CD4-positive, alpha-beta T cell treated with Interleukin-17A for 4 hours (primary cell): ENCODE results near the gene GLRA1.

ENCODE experiments used
- DNase-seq: peaks from one replicate; pipeline ENCODE4 v3.0.0-alpha.2; 2020; ENCODE audit warnings: mixed read lengths

The GLRA1 gene

DNA sequence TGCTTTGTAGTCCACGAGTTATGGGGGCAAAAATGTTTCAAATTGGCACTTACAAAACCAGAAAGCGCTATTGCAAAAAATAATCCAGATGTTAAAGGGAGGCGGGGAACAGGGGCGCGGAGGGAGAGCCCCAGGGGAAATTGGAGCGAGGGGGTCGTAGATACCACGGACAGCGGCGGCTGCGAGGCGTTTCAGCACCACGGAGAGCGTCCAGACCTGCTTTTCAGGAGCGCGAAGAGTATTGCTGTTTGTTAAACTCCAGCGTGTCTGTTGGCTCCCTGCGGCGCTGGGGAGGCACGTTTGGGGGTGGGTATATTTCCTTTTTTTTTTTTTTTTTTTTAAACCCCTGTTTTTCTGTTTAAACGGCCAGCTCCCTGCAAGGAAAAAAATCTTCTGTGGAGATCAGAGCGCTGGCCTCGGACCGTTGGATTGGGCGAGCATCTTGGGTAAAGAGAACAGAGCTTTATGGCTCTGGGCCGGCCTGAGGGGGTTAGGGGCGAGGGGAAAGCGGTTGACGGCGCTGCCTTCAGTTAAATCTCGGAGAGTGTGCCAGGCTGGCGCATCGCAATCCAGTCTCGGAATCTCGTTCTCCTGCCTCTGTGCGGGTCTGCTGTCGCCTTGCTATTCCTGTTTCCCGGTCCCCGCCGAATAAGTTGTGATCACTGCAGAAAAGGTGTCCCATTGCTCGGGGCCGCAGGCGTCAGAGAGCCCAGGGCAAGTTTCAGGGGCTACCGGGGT lies at the start of gene GLRA1:
TSS of gene GLRA1 (minus strand) at position 288 of the 738 bp plus-strand sequence. CDS start 302 bp downstream, outside the sequence.
- peak; percentile 56 for DNase-seq

- DNase-seq: no peak
Observed at GRCh38 chr5:151970885-151971284, 46.2 kb upstream of the GLRA1 start.

DNA sequence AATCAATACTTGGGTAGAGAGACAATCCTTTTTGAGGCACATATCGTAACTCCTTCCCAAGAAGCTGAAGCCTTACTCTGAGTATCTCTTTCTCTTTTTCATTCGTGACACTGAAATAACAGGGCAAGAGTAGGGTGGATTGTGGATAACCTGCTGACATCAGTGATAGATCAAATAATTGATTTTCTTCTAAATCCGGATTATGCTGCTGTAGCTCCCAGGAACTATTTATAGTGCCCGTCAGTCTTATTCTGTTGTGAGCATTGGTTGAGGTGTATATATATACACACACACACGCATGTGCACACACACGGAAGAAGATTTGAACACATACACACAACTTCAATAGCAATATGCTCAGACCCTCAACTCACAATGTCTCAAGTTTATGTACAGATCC lies 43.2 kb upstream of the GLRA1 start:
- DNase-seq: no peak

DNA sequence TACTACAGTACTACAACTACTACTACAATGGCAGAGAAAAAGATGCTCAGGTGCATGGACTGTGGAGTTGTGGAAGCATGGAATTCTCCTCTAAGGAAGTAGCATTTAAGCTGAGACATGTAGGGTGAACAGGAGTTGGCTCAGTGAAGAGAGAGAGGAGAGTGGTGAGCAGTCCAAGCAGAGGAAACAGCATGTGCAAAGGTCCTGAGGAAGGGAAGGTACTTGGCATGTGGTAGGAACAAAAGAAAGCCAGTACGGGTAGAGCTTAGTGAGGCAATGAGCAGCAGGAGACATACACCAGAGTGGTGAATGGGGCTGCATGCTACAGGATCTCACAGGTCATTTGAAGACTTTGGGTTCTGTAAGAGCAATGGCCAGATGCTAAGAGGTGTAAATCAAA lies 41.4 kb upstream of the GLRA1 start:
- no peak for DNase-seq

- DNase-seq: no peak
Observed at GRCh38 chr5:151964471-151964870, 39.8 kb upstream of the GLRA1 start.

DNA sequence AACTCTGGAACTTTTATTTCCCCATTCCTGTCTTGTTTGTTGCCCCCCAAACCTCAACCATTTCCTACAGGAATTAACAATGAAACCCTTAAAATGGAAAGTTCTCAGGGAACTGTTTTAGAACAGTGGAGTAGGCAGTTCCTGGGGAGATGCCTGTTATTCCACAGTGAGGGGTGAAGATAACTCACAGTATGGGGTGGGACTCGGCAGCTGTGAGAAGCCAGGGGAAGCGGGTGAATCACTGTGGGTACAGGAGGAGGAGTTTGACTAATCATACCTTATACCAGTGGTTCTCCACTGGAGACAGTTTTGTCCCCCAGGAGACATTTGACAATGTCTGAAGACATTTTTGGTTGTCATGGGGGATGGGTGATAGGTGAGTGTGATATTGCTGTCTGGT lies 36.9 kb upstream of the GLRA1 start:
- no peak for DNase-seq

GRCh38 chr5:151958111-151958510 lies 33.5 kb upstream of the GLRA1 start:
- DNase-seq: no peak

DNA sequence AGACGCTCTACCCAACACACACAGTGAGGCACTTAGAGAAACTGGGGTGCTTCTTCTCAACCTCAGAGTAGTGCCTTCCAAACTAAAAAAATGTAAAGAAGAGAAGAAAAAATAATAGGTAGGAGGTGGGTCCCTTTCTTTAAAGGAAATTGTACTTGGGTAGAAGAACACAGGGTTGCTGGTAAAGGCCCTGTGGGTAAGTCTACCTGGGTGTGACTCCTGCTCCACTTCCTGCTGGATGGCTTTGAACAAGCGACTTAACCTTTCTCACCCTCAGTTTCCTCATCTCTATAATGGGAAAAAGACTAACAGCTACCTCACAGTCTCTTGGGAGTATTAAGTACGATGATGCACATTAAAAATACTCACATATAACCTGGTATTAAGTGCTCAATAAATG lies 32.1 kb upstream of the GLRA1 start:
- DNase-seq: no peak

DNA sequence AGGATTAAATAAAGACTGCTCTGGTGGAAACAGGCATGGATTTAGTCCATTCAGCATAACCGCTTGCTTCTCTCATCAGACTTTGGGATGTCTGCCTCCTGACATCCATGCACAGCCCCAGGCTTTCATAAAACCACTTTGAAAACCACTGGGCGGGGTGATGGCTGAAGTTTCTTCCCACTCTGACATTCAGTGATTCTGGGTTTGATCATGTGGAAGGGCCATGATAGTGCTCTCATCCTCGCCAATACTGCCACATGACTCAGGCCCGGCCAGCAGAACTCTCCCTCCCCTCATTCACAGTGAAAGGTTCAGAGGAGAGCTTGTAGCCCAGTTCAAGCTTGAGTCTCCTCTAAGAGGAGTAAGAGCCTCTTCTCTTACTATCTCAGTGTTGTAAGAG lies 29.6 kb upstream of the GLRA1 start:
- DNase-seq: no peak

DNA sequence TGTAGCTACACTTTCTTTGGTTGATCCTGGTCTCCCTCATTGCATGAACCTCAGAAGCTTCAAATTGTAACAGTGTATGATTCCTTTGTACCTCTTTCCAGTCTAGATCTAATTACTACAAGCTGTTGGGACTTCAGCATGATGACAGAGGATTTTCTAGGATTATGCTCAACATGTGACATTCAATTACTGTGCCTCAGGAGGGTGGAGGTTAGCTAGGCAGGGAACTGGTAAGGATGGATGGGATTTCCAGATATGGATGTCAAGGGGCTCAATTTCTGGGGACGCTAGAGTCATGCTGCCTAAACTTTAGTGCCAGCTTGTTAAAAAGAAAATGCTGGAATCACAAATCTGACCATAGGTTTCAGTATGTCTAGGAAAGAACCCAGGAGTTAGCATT lies 29.2 kb upstream of the GLRA1 start:
- DNase-seq: no peak

GRCh38 chr5:151952238-151952637 lies 27.6 kb upstream of the GLRA1 start:
- no peak for DNase-seq

- no peak for DNase-seq
Observed at GRCh38 chr5:151950706-151951105, 26.1 kb upstream of the GLRA1 start.

DNA sequence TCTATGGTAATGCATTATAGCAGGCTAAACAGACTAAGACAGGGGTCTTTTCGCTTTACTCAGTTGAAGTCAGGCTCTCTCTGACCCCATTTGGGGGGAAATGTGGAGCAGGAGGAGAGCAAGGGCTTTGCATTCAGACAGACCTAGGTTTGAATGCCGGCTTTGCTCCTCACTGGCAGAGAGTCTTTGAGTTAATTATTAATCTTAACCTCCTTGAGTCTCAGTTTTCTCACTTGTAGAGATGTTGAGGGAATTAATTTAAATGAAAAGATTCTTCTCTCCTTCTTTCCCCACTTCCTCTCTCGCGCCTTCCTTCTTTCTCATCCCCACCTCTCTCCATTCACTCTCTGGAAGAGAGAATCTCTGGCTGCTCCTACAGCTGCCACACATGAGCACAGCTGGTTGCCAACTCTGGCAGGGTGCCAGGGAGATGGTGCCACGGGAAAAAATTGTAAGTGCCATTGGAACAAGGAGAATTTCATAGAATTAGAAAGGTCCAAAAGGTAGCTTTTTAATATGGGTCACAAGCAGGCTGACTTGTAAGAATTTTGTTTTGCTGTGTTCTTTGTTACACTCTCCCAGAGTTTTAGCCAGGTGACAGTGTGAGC lies 25.2 kb upstream of the GLRA1 start:
- no peak for DNase-seq

- no peak for DNase-seq
Observed at GRCh38 chr5:151949113-151949512, 24.5 kb upstream of the GLRA1 start.

DNA sequence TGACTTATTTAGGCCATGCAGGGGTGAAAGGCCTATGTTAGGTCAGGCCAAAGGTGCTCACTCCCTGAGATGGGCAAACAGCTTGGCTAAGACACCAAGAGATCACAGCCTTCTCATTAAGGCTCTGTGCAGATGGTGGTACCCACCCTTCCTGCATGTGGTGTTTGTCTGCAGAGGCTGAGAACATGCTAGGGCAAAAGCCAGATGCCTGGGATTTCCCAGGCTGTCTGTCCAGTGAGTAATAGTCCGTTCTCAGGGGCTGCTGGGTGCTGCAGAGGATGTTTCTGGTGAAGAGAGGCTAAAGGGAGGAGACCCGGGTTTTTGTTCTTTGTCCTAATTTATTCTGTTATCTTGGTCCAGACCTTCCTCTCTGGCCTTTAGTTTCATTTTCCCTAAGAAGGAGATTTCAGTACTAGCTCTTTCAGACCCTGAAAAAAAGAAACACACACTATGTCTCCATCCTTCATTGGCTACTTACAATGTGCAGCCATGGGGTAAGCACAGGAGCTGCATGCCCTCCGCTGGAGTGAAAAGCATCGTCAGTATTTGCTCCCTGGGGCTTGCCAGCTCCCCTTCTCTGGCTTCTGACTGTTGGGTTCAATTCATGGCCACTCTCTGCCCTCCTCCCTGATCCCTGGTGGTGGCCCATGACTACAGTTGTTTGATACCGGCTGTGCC lies 23.4 kb upstream of the GLRA1 start:
- DNase-seq: no peak

- no peak for DNase-seq
Observed at GRCh38 chr5:151937851-151938250, 13.2 kb upstream of the GLRA1 start.

- DNase-seq: no peak
Observed at GRCh38 chr5:151935135-151935695, 10.6 kb upstream of the GLRA1 start.

DNA sequence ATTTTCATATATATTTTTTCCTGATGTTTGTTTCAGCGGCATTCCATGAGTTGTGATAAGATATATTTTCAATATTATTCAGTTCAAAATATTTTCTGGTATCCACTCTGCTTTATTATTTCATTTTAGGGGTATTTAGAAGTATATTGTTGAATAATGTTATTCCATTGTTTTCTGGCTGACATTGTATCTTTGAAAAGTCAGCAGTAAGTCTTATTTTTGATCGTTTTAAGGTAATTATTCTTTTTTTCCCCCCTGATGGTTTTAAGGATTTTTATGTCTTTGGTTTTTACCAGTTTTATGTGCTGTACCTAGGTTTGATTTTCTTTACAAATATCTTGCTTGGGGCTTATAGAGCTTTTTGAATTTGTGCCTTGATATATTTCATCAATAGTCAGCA lies 6.6 kb upstream of the GLRA1 start:
- DNase-seq: no peak

DNA sequence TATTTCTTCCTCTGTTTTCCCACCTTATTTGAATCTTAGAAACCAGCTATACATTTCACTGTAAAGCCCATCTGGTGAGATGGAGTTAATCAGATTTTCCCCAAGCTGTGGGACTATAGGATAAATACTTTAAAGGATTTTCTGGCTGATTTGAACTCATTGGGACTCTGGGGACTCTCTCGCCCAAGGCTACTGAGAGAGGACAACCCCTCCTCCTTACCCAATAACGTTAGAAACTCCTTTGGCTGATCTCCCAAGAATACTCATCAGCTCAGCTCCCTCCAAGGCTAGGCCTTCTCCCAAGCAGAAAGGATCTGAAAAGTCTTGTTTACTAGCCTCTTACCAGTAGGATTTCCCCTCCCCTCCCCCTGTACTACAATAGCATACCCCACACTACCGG lies 1.5 kb upstream of the GLRA1 start:
- DNase-seq: no peak

GRCh38 chr5:151925340-151925739 lies 689 bp upstream of the GLRA1 start:
- no peak for DNase-seq

DNA sequence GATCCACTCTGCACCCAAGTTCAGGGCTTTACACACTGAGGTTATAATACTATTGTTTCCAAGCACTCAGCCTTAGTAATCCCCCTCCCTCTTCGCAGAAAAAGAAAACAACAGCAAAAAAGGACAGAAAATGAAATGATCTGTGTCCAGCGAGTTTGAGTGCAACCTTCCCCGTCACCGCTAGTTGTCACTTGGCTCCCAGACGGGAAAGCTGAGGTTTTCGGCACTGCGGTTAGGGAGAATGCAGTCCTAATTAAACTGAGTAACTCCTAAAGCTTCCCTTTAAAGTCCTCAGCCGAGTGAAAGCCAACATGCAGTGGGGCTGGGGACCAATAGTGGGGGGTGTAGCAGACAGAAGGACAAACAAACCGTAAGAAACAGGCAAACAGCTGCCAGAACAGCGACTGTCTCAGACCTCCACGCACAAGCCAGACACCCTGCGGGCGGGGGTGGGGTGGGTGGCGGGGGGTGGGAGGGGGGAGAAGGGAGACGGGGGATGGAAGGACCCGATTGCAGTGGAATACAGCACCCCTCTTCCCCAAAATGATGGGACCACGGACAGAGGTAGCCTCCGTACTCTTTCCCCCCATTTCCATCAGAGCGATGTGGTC lies 680 bp downstream of the GLRA1 start:
- DNase-seq: no peak

- DNase-seq: no peak
Observed at GRCh38 chr5:151921916-151922315, 2.7 kb downstream of the GLRA1 start.

- DNase-seq: no peak
Observed at GRCh38 chr5:151917904-151918303, 6.7 kb downstream of the GLRA1 start.

GRCh38 chr5:151913425-151913824 lies 11.2 kb downstream of the GLRA1 start:
- no peak for DNase-seq
